Prostate gland (tissue), 2 donors: ENCODE data around the gene GULP1.

Experiments
- POLR2A ChIP-seq: fragments of 450-650 bp; IDR thresholded peaks from one replicate; pipeline ENCODE4 v1.6.1; 2016; ENCODE audit warnings: antibody characterized with exemption, mild to moderate bottlenecking
- POLR2AphosphoS5 ChIP-seq: sonication (generic); formaldehyde crosslinking; IDR thresholded peaks from one replicate; pipeline ENCODE4 v1.6.1; 2017; ENCODE audit warnings: antibody characterized with exemption
- TF ChIP-seq, protein P1 (sequence below), 4 experiments: fragments of 200-600 bp in 2 of 4; fragments of 450-650 bp in 2 of 4; sonication (generic) in 2 of 4; IDR thresholded peaks; 1 replicate in 3 of 4; 2 replicates in 1 of 4; pipeline ENCODE4 v1.5.1; 2016 to 2019; ENCODE audit warnings: antibody characterized with exemption in 4 of 4, mild to moderate bottlenecking in 2 of 4, moderate library complexity in 2 of 4

DNA sequence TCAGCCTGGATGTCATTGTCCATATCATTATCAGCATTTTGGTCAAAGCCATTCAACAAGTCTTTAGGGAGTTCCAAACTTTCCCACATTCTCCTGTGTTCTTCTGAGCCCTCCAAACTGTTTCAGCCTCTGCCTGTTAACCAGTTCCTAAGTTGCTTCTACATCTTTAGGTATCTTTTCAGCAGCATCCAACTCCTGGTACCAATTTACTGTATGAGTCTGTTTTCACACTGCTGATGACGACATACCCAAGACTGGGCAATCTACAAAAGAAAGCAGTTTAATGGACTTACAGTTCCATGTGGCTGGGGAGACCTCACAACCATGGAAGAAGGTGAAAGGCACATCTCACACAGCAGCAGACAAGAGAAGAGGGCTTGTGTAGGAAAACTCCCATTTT is 94.2 kb downstream of the GULP1 start:
- TF ChIP-seq, protein P1, sequence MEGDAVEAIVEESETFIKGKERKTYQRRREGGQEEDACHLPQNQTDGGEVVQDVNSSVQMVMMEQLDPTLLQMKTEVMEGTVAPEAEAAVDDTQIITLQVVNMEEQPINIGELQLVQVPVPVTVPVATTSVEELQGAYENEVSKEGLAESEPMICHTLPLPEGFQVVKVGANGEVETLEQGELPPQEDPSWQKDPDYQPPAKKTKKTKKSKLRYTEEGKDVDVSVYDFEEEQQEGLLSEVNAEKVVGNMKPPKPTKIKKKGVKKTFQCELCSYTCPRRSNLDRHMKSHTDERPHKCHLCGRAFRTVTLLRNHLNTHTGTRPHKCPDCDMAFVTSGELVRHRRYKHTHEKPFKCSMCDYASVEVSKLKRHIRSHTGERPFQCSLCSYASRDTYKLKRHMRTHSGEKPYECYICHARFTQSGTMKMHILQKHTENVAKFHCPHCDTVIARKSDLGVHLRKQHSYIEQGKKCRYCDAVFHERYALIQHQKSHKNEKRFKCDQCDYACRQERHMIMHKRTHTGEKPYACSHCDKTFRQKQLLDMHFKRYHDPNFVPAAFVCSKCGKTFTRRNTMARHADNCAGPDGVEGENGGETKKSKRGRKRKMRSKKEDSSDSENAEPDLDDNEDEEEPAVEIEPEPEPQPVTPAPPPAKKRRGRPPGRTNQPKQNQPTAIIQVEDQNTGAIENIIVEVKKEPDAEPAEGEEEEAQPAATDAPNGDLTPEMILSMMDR (IDR thresholded peaks at IDR 0.05) = no peak
- TF ChIP-seq POLR2A = no peak
- TF ChIP-seq POLR2AphosphoS5 = no peak
